ENCODE data around the gene FIS1. TPM values are rescaled to one million over a fixed set of nuclear protein-coding genes. Genes with fewer than 3 reads are reported as not detected.
"Not testable (repeated sequence)": the region's sequence is repeated elsewhere in the genome, so short reads cannot be mapped to it uniquely, and the experiment has no call there.

Gene FIS1
- total and polyA plus RNA-seq, 3 donors from 2014 or later = 228 to 273 (median 233) TPM

- Histone ChIP-seq H3K9me3 (no peaks in the 10 kb centered on the region), H3K36me3 (ENCODE audit: low read depth, missing control alignments) (no peaks in the 10 kb centered on the region), H3K27me3 (no peaks in the 10 kb centered on the region), H3K27ac (no peak overlapping the region), H3K4me1 (no peaks in the 10 kb centered on the region), H3K4me3 (no peak overlapping the region)
- 91 to 94% methylated on average over 7 to 17 of the region's 17 CpGs for WGBS, 2 donors
- no peak for DNase-seq
- TF ChIP-seq POLR2A (IDR thresholded peaks at IDR 0.05) (no peak), CTCF (IDR thresholded peaks at IDR 0.05) (no peak)
- intact Hi-C loops (cut with DNase I; ENCODE audit: low total_unique reads) = no loop called here
Measured at GRCh38 chr7:101207459-101207858, 37.4 kb downstream of the FIS1 start.

- no peak overlapping the region for H3K4me3 ChIP-seq
- H3K27me3 ChIP-seq = no peaks in the 10 kb centered on the region
- no peaks in the 10 kb centered on the region for H3K9me3 ChIP-seq
- no peak for DNase-seq
- TF ChIP-seq CTCF (IDR thresholded peaks at IDR 0.05) (no peak), POLR2A (IDR thresholded peaks at IDR 0.05) (no peak)
- peaks cover 4% of the 10 kb centered on the region for H3K4me1 ChIP-seq
- H3K36me3 ChIP-seq (ENCODE audit: low read depth, missing control alignments) = no peaks in the 10 kb centered on the region
- WGBS, 2 donors = 90 to 91% methylated on average over 19 of the region's 19 CpGs
- H3K27ac ChIP-seq = no peak overlapping the region
- intact Hi-C loops (cut with DNase I; ENCODE audit: low total_unique reads) = no loop called here
Measured at GRCh38 chr7:101206665-101207042, 38.2 kb downstream of the FIS1 start.

- TF ChIP-seq POLR2A (IDR thresholded peaks at IDR 0.05) (no peak), CTCF (IDR thresholded peaks at IDR 0.05) (no peak)
- Histone ChIP-seq H3K27ac (no peak overlapping the region), H3K4me3 (no peak overlapping the region), H3K27me3 (no peaks in the 10 kb centered on the region), H3K36me3 (ENCODE audit: low read depth, missing control alignments) (no peaks in the 10 kb centered on the region), H3K9me3 (no peaks in the 10 kb centered on the region), H3K4me1 (peaks cover 6% of the 10 kb centered on the region)
- intact Hi-C loops (cut with DNase I; ENCODE audit: low total_unique reads) = no loop called here
- DNase-seq = no peak
- 88% methylated on average over 32 of the region's 32 CpGs for WGBS, 2 donors
Measured at GRCh38 chr7:101205901-101206664, 38.8 kb downstream of the FIS1 start.

- H3K9me3 ChIP-seq; intact Hi-C loops (cut with DNase I; ENCODE audit: low total_unique reads); H3K36me3 ChIP-seq (ENCODE audit: low read depth, missing control alignments); H3K27me3 ChIP-seq; H3K4me3 ChIP-seq; DNase-seq; H3K27ac ChIP-seq; H3K4me1 ChIP-seq: not testable (repeated sequence)
- 79 to 80% methylated on average over 21 to 22 of the region's 22 CpGs for WGBS, 2 donors
Measured at GRCh38 chr7:101203740-101204738, 40.8 kb downstream of the FIS1 start.

- no peak for TF ChIP-seq CTCF (IDR thresholded peaks at IDR 0.05)
- no peaks in the 10 kb centered on the region for H3K9me3 ChIP-seq
- WGBS, 2 donors = 84 to 98% methylated on average over 3 to 5 of the region's 5 CpGs
- no peaks in the 10 kb centered on the region for H3K27me3 ChIP-seq
- no peak overlapping the region for H3K27ac ChIP-seq
- no peak overlapping the region for H3K4me3 ChIP-seq
- intact Hi-C loops (cut with DNase I; ENCODE audit: low total_unique reads) = no loop called here
- H3K4me1 ChIP-seq = peaks cover 6% of the 10 kb centered on the region
- no peaks in the 10 kb centered on the region for H3K36me3 ChIP-seq (ENCODE audit: low read depth, missing control alignments)
- DNase-seq = no peak
Measured at GRCh38 chr7:101202603-101202918, 42.3 kb downstream of the FIS1 start.
